Omental fat pad (tissue), 4 donors: ENCODE data around the gene SACS. TPM values are rescaled to one million over a fixed set of nuclear protein-coding genes. Genes with fewer than 3 reads are reported as not detected.
A peak's percentile ranks its signal among the peaks of the same experiment; 100 is the strongest.
"Not testable (repeated sequence)": the region's sequence is repeated elsewhere in the genome, so short reads cannot be mapped to it uniquely, and the experiment has no call there.

ENCODE experiments used
- ATAC-seq: fragments of 150-250 bp; one replicate; pipeline ENCODE4 v1.9.1; 2016; ENCODE audit warnings: mild to moderate bottlenecking, moderate library complexity; ENCODE audit not compliant: low FRiP score
- DNase-seq: peaks from one replicate; pipeline ENCODE4 v3.0.0-alpha.2; 2019; ENCODE audit warnings: low spot score
- CTCF ChIP-seq, 3 donors: fragments of 450-650 bp; IDR thresholded peaks; one replicate each; pipeline ENCODE4 v1.5.1; 2016 to 2017; ENCODE audit warnings: antibody characterized with exemption in 3 of 3, mild to moderate bottlenecking in 3 of 3, moderate library complexity in 2 of 3
- total RNA-seq, 4 donors: library from RNA; depleted of rRNA; stranded (reverse); fragments of >200 nt; gene quantifications; one replicate each; pipeline ENCODE4 v1.1.0, GENCODE V29; 2016

Gene SACS
- total RNA-seq, 4 donors from 2014 or later, result 12.6 to 48.4 (median 15.0) TPM

- no peak for TF ChIP-seq CTCF (IDR thresholded peaks at IDR 0.05)
- DNase-seq (no peak), ATAC-seq (no peak)
Observed at GRCh38 chr13:23319883-23320224, 113.6 kb downstream of the SACS start.

GRCh38 chr13:23314837-23315236 is 118.7 kb downstream of the SACS start:
- not testable (repeated sequence) for ATAC-seq, DNase-seq

GRCh38 chr13:23292586-23292985 is 140.9 kb downstream of the SACS start:
- no peak for TF ChIP-seq CTCF (IDR thresholded peaks at IDR 0.05)
- DNase-seq (no peak), ATAC-seq (no peak)

- no peak for DNase-seq
- TF ChIP-seq CTCF (IDR thresholded peaks at IDR 0.05), result no peak
- ATAC-seq, result peak; percentile 44
Observed at GRCh38 chr13:23289917-23290357, 143.6 kb downstream of the SACS start.

GRCh38 chr13:23288995-23289394 is 144.5 kb downstream of the SACS start:
- DNase-seq, result no peak
- TF ChIP-seq CTCF (IDR thresholded peaks at IDR 0.05), result no peak
- ATAC-seq, result no peak

- DNase-seq, result no peak
- no peak for TF ChIP-seq CTCF (IDR thresholded peaks at IDR 0.05)
- no peak for ATAC-seq
Observed at GRCh38 chr13:23288564-23288963, 144.9 kb downstream of the SACS start.

- no peak for DNase-seq
Observed at GRCh38 chr13:23279321-23279720, 154.2 kb downstream of the SACS start.

More at GRCh38 chr13:23279321-23279720, 154.2 kb downstream of the SACS start:
- ATAC-seq, result no peak
- no peak for TF ChIP-seq CTCF (IDR thresholded peaks at IDR 0.05)

Other genes starting within 250 kb of the SACS start
- 1 to 10 TPM; 1.3 to 6.5 (median 2.8) TPM for gene TNFRSF19, start 136.7 kb upstream of the SACS start, total RNA-seq